Stimulated activated CD8-positive, alpha-beta memory T cell treated with anti-CD3 and anti-CD28 coated beads, Interleukin-12 subunit alpha, Interleukin-12 subunit beta, amount 100 ng/mL, for 1 hour (primary cell): ENCODE results near the gene BATF.

Experiments
- DNase-seq: peaks from one replicate; pipeline ENCODE4 v3.0.0-alpha.2; 2020; ENCODE audit warnings: low read depth

BATF gene

DNA sequence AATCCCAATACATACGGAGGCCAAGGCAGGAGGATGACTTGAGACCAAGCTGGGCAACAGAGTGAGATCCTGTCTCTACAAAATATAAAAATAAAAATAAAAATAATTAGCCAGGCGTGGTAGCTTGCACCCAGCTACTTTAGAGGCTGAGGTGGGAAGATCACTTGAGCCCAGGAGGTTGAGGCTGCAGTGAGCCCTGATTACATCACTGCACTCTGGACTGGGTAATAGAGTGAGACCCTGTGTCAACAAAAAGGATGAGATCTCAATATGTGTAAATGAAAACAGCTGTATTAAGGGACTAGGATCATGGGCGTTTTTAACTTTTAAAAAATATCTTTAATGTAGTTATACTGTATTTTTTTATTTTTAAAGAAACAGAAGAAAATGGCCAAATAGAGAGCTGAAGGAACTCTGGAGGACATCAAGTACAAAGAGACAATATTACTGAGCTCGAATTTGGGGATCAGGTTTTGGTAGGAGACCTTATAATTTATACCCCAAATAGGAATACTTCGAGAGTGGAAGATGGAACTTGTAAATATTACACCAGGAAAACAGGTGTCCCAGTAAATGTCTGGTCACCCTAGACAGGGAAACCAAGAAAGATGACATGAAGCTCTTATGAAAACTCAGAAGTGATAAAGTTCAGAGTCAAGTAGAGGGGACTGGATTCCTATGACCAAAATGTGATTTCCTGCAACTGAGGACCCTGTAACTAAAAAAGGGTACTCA lies 13.1 kb downstream of the BATF start:
- DNase-seq = no peak

DNA sequence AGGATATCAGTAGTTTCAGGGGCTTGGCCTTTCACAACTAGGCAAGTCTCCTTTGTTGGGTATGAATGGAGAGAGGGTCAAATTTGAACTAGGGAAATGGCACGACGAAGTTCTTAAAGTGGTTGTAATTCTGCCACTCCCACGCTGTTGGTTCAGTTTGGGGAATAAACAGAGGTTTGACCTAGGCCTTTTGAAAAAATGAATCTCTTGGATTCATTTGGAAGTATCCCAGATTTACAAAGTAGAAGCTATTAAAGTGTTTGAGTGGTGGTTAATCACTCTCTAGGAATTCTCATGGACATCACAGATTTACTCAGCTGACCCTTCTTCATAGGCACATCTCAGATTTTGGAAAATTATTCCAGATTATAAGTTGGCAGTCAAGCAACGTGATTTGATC lies 14.8 kb downstream of the BATF start:
- no peak for DNase-seq

DNA sequence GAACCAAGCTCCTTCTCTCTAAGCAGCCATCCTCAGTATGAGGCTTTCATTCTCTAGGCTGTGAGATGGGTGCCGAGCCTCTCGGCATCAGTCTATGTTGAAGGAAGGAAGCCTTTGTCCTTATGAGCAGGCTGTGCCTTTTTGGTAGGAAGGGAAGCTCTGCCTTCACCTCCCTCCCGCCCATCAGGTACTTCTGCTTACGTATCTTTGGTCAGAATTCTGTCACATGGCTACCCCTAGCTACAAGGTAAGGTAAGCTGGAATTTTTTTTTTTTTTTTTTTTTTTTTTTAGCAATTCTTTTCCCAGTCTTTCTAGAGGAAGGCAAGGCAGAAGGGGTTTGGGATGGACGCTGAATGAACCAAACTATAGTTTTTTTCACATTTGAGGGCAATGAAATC lies 16.9 kb downstream of the BATF start:
- no peak for DNase-seq

DNA sequence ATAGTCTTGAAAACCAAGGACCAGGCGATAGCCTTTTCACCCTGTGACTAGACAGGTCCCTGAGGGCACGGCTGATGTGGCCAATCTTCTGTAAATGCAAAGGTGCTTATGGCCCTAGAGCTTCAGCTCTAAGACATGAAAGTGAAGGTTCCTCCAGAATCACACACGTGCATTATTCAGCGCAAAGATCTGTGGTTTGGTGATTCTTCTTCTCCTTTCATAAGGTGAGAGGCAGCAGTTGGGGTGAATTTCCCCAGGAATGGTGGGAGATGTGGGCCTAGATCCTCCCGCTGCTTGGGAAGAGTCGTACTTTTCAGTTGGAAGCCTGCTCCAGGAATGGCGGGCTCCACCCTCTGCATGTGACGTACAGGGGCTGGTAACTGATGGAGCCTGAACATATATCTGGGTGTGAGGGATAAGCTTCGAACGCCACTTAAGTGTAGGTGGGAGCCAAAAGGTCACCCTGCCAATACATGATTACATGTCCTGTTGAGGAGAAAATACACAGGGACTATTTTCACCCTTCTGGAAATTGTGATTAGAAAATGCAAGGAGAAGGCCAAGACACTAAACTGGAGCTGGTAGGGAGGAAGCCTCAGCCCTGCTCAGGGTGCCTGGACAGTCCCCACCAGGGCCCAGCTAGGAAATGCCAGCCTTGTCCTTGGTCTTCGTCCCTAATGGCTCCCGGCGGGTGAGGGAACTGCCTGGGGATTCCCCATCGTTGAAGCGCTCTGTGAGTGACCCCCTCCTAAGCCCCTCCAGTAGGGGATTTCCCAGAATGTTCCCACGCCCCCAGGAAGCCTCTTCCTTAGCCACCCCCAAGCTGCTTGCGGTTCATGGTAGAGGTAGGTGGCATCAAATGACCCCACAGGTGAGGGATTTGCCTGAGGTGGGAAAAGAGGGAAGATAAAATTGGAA lies 17.6 kb downstream of the BATF start:
- no peak for DNase-seq

DNA sequence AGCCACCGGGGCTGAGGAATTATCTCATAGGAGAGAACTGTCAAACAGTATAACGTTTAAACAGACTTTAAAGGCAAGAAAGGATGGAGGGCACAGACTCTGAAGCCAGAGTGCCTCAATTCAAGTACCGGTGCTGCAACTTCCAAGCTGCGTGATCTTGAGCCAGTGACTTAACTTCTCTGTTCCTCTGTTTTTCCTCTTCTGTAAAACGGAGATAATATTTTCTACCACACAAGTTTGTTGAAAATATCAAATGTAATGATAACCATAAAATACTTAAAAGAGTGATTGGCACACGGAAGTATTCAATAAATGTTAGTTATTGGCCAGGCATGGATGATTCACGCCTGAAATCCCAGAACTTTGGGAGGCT lies 18.2 kb downstream of the BATF start:
- no peak for DNase-seq

DNA sequence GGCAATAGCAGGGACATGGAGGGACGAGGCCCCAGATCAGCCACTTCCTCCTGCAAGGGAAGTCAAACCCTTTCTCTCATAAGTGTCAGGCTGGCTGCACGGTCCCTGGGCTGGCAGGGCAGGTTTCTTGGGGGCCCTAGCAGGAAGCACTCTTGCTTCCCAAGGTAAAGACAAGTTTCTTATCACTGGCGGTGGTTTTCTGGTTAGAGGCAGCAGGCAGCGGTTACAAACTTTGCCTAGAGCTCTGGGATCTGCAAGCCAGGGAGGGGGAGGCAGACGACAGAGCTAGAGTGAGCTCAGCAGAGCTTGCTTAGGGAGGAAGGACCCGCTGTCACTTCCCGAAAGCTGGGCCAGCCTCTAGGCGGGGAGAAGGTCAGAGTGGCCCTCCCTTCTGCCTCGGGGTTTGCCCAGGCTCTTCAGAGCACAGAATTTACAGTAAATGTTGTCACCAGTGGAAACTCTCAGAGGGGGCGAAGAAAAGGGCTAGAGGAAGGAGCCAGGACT lies 20.4 kb downstream of the BATF start:
- peak; percentile 54 for DNase-seq

DNA sequence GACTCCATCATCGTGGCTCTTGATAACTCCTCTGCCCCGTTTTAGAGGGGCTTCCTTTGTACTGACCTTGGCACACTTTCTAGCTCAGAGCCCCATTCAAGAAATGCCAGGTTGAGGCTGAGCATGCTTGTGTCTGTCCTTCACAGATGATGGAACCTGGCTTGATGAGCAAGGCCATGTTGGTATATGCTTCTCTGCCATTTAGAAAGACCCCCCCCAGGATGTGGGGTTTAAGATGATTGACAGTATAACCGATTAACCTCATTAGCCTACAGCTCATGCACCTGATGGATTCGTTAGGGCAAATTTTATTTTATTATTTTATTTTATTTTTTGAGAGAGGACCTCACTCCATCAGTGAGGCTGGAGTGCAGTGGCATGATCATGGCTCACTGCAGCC lies 21.0 kb downstream of the BATF start:
- DNase-seq = no peak

DNA sequence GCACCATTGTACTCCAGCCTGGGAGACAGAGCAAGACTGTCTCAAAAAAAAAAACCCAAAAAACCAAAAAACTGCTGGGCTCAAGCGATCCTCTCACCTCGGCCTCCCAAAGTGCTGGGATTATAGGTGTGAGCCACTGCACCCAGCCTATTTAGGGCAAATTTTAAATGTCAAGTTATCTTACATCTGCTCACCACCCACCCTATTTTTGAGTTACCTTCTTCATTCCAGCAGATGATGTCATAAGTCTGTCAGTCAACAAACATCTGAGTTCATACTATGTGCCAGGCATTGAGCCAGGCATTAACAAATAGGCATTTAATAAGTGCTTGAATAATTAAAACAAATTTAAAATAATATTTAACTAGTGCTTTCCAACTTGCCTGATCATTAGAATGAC lies 21.5 kb downstream of the BATF start:
- DNase-seq = no peak

DNA sequence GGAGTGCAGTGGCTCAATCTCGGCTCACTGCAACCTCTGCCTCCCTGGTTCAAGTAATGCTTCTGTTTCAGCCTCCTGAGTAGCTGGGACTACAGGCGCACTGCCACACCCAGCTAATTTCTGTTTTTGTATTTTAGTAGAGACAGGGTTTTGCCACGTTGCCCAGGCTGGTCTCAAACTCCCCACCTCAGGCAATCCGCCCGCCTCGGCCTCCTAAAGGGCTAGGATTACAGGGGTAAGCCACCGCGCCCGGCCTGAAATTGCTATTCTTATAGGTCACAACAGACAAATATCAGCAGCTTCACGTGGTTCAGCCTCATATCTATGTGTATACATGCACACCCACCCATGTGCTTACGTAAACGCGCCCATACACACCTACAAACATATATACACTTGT lies 23.6 kb downstream of the BATF start:
- no peak for DNase-seq

DNA sequence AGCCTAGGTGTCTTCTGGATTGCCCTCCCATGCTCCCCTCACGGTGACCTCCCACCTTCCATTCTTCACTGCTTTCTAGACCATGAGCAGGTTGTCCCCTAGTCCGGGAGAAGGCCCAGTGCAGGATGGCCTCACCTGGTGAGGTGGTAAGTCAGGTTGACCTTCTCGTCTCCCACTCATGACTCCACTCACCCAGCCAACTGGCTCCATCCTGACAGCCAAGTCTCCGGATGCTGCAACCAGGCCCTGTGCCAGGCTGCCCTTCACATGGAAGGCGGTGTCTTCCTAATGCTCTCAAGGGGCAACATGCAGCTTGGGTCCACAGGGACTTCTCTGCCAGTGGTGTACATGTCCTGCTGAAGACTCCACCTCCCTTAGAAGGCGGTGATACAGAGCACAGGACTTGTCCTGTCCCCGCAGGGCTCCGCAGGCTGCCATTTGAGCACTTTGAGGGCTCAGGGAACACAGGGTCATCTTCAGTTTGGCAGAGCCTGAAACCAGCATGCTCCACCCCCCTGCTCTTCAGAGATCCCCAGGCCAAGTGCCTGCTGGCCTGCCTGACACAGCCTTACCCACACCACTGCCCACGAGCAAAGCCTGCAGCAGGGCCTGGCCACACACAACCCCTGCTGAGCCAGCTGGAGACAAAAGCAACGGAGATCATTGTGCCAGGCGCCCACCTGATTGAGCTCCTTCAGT lies 25.4 kb downstream of the BATF start:
- no peak for DNase-seq

DNA sequence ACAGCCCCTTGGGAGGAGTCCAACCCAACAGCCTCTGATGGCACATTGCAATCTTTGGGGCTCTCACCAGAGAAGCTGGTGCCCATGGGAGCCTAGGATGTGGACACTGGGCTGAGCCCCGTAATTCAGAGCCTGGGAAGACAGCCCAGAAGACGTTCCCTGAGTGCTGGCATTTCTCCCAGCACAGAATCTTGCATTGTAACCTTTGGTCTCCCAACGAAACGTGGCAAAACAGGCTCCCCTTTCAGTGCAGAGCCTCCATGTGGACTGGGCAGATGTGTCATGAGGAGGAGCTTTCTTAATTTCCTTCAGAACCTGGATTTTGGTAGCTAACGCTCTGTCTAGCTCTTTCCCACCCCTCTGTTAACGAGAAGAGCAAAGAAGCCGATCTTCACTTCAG lies 26.3 kb downstream of the BATF start:
- DNase-seq = no peak

DNA sequence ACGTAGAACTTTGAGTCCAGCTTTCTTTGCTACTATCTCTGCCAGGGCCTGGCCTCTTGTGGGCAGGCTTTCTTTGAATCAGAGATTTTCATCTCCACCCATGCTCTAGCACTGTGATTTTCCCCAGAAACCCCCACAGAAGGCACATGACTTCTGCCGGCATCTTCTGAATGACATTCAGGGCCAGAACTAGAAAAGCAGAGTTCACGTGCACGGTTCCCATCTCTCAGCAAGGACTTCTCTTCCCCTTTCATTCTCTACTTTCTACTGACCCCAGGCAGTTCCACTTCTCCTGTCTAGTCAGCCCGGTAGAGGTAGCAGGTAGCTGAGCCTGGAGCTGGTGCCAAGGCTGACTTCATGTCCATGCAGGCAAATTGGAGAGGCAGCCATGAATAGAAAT lies 26.9 kb downstream of the BATF start:
- no peak for DNase-seq

DNA sequence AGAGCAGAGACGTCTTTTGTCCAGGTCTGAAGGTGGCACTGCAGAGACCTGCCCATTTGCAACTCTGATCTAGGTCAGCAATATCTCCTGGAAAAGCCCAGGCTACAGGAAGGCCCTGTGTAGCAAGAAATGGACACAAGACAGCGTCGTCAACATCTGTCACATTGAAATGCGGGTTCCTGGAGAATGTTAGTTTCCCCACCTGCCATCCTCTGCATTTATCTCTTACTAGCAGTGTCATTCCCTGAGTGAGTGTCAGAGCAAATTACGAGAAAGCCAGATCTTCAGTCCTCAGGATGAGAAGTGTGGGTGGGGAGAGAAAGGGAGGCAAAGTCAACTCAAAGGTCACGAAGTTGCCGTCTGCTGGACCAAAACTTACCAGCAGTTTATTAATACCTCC lies 28.8 kb downstream of the BATF start:
- DNase-seq = no peak

DNA sequence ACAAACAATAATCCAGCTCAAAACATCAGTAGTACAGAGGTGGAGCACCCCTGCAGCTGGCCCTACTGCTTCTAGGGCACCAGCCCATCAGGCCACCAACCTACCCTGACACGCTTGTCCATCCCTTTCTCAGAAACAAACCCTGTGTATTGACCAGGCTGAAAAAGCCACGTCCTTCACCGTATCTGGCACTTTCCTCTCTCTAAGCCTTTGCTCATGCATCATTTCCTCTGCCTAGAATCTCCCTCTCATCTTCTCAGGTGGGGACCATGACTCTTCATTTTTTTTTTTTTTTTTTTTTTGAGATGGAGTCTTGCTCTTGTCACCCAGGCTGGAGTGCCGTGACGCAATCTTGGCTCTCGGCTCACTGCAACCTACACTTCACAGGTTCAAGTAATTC lies 30.9 kb downstream of the BATF start:
- no peak for DNase-seq

DNA sequence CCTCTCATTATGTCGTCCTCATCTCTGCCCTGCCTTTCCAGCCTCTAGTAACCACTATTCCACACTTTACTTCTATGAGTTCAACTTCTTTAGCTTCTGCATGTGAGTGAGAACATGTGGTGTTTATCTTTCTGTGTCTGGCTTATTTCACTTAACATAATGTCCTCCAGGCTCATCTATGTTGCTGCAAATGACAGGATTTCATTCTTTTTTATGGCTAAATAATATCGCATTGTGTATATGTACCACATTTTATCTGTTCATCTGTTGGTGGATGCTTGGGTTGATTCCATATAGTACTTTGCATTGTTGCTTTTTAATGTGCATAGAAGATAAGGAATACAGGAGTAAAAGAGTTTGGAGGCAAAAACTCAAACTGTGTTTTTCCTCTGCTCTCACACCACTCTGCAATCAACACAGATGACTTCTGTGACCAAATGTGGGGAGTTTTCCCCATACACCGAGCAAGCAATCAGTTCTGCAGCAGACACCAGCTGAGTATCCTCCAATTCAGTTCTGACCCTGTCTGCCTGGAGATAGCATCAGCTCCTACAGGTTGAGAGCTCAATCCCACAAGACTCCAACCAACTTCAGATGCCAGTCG lies 31.6 kb downstream of the BATF start:
- no peak for DNase-seq

DNA sequence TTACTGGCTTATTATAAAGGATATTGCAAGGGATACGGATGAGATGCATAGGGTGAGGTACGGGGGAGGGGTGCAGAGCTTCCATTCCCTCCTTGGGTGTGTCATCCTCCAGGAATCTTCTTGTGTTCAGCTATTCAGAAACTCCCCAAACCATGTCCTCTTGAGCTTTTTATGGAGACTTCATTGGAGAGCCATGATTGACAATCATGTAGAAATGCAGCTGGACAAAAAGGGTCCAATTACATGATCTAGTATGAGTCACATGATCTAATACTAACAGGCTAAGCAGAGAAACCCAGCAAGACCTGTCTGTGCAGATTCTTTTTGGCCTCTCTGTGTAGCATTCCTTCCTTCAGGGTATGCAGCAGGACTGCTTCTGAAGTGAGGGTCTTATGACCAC lies 32.2 kb downstream of the BATF start:
- no peak for DNase-seq

DNA sequence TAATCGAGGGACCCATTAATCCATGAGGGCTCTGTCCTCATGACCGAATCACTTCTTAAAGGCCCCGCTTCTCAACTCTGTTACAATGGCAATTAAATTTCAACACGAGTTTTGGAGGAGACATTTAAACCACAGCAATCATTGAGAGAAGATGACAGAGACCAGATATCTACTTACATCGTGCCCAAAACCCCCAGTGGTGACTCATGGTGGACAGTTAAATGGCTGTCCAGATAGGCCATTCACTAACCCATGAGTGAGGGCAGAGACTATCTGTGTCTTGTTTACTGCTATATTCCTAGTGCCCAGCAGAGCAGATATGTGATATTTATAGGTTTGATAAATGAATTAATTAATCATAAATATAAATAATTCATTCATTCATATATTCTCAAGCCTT lies 36.2 kb downstream of the BATF start:
- no peak for DNase-seq

DNA sequence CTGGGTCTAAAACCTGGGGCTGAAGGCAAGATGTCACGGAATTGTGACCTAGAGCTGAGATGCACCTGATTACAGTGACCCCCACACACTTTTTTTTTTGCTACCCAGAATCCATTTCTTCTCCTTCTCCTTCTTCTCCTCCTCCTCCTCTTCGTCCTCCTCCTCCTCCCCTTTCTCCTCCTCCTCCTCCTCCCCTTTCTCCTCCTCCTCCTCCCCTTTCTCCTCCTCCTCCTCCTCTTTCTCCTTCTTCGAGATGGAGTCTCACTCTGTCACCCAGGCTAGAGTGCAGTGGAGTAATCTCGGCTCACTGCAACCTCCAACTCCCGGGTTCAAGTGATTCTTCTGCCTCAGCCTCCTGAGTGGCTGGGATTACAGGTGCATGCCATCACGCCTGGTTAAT lies 36.8 kb downstream of the BATF start:
- DNase-seq = no peak

DNA sequence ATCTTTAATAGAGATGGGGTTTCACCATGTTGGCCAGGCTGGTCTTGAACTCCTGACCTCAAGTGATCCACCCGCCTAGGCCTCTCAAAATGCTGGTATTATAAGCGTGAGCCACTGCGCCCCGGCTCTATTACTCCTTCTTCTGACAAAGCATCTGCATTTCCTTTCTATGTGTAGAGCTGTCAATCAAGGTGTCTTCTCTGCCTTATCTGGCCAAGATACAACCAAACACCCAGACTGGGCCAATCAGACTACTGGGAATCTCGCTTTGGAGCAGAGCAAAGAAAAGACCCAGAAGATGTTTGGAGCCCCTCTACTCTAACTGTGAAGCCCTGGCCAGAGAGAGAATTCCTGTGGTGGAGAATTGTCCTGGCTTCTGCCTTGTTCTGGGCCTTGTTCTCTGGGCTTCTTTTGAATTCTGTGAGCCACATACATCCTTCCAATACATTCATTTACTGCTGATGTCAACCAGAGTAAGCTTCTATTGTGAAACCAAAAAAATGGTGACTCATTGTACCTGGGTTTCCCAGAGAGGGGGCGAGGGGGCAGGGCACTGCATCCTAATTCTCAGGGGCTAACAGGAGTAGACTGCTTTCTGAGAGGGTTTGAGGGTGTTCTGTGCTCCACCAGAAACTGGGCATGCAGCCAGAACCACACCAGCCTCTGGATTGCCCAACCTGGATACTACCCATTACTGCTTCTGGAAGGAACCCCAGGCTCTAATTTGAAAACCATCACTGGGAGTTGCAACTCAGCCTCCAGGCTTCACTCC lies 37.4 kb downstream of the BATF start:
- DNase-seq = no peak

DNA sequence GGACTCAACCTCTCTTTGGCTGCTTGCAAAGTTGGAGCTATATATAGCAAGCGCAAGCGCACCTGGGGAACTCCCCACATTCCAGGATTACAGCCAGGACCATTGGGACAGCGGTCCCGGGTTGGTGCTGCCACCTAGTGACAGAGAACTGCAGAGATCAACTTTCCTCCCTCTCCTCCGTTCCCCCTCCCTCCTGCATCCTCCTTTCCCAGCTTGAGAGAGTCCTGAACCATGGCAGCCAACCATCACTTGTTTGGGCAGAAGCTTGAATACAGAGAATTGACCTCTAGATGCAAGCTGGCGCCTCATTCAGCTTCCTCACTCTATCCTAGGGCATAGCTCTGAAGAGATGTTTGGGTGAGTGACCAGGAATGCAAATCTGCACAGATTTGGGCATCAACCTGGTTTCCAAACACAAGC lies 38.8 kb downstream of the BATF start:
- DNase-seq = peak; percentile 27

DNA sequence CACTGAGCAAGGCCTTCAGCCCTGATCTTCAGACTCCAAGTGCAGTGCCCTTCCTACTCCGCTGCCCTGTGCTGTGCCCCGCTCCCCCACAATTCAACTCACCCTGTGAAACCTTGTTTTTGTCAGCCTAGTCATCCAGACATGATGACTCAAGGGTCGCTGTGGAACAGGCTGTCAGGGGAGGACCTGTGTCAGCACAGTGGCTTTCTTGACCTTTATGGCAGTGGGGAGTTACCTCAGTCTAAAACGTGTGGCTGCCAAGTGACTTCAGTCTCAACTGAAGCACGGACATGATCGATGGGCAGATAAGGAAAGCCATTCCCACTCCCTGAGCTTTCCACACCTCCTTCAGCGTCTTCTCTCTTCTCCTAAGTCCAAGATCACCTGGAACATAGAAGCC lies 39.8 kb downstream of the BATF start:
- no peak for DNase-seq

DNA sequence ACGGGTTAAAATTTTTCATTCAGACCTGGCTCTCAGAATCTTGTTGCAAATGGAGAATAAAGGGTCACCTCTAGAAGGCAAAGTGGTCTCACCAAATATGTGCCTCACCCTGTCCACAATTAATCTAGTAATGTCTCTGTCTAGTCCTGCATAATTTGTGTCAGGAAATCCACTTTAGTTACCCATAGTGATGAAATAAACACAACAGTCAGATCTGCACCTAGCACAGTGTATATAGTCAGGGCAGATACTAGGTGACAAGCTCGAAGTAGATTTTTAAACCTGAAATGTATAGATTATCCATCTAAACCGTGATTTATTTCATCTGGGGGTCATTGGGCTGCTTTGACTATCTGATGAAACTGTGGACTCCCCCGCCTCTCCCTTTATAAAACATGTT lies 40.2 kb downstream of the BATF start:
- no peak for DNase-seq
